ENCODE results near the gene IGFBPL1.

- TF ChIP-seq CTCF (IDR thresholded peaks at IDR 0.05; ENCODE audit: low read depth, low read length, missing input control) (no peak), FOXA1 (IDR thresholded peaks at IDR 0.05) (no peak), REST (IDR thresholded peaks at IDR 0.05) (no peak), GABPA (IDR thresholded peaks at IDR 0.05 in 1 of 2, conservative IDR thresholded peaks at IDR 0.05 in 1 of 2) (no peak), TAF1 (conservative IDR thresholded peaks at IDR 0.05) (no peak), RXRA (IDR thresholded peaks at IDR 0.05) (no peak), RAD21 (IDR thresholded peaks at IDR 0.05) (no peak), MAX (IDR thresholded peaks at IDR 0.05) (no peak), JUND (IDR thresholded peaks at IDR 0.05) (no peak), EGR1 (IDR thresholded peaks at IDR 0.05; ENCODE audit: low read depth in 2 of 2) (no peak), HNF4A (conservative IDR thresholded peaks at IDR 0.05) (no peak), YY1 (IDR thresholded peaks at IDR 0.05) (no peak)
Observed at GRCh38 chr9:38396371-38396671, 27.9 kb downstream of the IGFBPL1 start.

Data from liver (tissue), 3 donors.